Ecto neural progenitor cell (in vitro differentiated cells): ENCODE results near the gene ZCWPW1.

Source experiments
- DNase-seq: peaks from one replicate; pipeline ENCODE4 v3.0.0-alpha.2; 2018; ENCODE audit warnings: low spot score

The ZCWPW1 gene

DNA sequence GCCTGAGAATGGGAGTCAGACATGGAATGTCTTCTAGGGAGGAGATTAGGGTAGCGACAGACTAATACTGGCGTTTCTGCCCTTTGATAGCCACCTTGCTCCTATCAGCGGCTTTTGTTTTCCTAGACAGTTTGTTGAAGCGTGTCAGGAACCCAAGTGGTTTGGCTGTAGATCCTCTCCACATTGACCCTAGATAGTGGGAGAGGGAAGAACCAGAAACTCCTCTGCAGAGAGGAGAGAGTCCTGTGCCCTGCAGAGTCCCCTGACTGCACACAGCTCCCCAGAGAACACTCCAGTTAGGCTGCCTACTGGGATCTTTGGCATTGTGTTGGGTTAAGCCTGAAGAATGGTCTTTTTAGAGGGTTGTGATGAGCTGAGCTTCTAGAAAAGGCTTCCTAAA, 3.5 kb upstream of the ZCWPW1 start:
- DNase-seq: no peak

DNA sequence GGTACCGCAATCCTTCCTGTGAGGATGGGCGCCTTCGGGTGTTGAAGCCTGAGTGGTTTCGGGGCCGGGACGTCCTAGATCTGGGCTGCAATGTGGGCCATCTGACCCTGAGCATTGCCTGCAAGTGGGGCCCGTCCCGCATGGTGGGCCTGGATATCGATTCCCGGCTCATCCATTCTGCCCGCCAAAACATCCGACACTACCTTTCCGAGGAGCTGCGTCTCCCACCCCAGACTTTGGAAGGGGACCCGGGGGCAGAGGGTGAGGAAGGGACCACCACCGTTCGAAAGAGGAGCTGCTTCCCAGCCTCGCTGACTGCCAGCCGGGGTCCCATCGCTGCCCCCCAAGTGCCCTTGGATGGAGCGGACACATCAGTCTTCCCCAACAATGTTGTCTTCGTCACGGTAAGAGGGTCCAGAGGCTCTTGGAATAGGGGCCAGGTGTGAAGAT, 2.8 kb upstream of the ZCWPW1 start:
- DNase-seq: no peak

DNA sequence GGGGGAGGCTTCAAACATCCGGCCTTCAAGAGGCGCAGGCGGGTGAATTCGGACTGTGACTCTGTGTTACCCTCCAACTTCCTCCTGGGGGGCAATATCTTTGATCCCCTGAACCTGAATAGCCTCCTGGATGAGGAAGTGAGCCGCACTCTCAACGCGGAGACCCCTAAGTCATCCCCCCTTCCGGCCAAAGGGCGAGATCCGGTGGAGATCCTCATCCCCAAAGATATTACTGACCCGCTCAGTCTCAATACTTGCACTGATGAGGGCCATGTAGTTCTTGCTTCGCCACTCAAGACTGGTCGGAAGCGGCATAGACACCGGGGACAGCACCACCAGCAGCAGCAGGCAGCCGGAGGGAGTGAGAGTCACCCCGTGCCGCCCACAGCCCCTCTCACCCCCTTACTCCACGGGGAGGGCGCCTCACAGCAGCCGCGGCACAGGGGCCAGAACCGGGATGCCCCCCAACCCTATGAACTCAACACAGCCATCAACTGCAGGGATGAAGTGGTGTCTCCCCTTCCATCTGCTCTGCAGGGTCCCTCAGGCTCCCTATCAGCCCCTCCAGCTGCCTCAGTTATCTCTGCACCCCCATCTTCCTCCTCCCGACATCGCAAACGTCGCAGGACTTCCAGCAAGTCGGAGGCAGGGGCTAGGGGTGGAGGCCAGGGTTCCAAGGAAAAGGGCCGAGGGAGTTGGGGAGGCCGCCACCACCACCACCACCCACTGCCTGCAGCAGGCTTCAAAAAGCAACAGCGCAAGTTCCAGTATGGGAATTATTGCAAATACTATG, 2.2 kb upstream of the ZCWPW1 start:
- DNase-seq: no peak

DNA sequence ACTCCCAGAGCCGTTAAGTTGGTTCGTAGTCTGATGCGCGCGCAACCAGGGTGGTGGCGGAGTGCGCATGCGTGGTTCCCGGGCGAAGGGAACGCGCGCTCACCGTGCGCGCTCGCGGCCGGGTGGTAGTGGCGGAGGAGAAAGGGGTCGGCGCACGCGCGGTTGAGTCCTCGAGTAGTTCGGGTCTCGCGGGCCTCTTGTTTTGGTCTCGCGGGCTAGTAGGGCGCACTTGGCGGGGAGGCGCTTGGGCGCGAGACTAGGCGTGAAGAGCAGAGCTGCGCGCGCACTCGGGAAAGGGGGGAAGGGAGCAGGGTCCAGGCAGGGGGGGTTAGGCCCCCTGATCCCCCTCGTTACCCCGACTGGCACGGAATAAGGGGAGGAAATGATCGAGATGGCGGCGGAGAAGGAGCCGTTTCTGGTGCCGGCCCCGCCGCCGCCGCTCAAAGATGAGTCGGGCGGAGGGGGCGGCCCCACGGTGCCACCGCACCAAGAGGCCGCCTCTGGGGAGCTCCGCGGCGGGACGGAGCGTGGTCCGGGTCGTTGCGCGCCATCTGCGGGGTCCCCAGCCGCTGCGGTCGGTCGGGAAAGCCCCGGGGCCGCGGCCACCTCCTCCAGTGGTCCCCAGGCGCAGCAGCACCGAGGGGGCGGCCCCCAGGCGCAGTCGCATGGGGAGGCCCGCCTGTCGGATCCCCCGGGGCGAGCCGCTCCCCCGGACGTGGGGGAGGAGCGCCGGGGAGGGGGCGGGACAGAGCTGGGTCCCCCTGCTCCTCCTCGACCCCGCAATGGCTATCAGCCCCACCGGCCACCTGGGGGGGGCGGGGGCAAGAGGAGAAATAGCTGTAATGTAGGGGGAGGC, 1.4 kb upstream of the ZCWPW1 start, which contains the start of gene MEPCE:
MEPCE (plus strand) TSS at position 195 of the 856 bp plus-strand sequence; CDS start at position 383, 188 bp downstream.
- DNase-seq: peak; percentile 98

DNA sequence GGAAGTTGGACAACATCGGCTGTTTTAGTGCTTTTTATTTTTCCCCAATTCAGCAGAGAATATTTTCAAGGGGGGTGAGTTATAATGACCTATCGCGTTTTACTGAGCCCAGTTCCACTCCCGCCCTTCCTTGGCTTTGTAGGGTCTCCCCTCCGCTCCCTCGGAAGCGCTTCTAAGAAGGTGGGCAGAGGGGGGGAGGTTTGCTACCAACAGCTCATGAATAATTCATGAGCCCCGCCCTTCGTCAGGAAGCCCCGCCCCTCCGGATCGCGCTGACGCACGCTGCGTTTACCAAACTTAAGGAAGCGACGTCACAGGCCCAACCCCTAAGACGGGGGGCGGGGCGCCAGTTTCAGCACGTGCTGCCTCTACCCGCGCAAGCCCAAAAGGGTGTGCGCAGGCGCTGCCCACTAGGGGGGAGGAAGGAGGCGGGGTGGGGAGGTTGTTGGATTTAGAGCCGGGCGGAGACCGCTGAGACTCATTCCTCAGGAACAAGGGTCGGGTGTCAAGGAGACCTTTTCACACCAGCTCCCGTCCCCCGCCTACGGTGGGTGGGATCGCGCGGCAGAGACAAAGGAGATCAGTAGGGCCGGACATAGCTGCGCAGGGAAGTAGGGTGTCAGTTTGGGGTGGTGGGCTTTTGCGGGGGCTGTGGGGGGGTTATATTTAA, 599 bp upstream of the ZCWPW1 start:
- peak; percentile 100 for DNase-seq

DNA sequence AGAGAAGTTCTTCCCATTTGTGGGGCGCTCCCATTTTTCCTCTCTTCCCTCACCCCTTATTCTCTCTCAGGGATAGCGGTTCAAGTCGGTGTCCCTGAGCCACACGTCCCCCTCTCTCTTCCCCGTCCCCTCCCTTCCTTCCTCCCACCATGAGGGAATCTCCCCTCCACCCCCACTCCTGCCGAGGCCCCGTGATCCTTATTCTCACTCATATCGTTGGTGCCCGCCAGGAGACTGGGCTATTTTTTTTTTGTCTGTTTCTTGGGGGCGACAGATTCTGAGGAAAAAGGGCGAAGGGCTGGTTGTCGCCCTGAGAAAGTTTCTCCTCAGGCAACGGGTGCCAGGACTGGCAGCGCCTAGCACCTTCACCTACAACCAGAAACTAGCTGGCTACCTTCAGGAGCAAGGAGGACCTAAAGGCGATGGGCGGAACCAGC, 723 bp downstream of the ZCWPW1 start:
- DNase-seq: no peak

DNA sequence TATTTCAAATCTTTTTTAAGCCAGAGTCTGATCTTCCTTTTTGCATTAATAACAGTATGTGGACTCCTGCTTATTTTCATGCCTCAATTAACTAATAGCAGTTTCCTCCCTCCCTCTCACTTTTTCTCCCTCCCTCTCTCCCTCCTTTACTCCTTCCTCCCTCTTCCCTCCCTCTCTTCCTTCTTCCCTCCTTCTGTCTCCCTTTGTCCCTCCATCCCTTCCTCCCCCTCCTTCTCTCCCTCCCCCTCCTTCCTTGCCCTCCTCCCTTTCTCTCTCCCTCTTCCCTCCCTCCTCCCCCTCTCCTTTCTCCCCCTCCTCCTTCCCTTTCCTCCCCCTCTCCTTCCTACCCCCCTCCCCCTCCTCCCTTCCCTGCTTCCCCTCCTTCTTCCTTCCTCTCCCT, 2.0 kb downstream of the ZCWPW1 start:
- no peak for DNase-seq

DNA sequence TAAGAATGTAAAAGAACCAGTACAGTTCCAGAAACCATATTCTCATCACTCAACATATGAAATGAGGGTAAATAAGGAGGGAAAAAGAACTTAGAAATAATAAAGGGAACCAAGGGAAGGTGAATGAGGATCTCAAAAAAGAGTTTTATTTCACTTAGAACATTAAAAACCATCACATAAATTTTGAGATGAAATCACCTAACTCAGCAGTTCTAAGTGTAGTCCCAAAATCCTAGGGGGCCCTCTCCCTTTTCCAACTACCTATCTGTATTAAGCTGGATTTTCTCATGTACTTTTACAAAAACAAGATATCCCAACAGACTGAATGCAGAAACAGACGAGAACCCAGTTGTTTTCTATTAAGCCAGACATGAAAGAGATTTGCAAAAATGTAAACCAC, 3.2 kb downstream of the ZCWPW1 start:
- DNase-seq: no peak

DNA sequence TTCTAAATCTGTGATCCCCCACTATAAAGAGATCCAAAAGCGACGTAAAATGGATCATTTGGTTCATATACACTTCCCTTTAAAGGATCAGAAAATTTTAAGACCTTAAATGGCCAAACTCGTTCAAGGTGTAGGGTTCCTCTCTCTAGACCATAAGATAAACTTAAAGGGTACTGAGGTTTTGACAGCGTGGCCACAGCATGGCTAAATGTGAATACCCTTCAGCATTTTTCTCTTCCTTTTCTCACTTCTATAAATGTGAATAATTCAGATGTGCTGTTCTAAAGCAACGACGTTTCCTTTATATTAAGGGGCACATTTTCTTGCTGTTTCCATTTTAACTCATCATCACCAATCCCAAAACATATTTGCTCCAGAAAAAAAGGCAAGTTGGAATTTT, 5.2 kb downstream of the ZCWPW1 start:
- DNase-seq: no peak

DNA sequence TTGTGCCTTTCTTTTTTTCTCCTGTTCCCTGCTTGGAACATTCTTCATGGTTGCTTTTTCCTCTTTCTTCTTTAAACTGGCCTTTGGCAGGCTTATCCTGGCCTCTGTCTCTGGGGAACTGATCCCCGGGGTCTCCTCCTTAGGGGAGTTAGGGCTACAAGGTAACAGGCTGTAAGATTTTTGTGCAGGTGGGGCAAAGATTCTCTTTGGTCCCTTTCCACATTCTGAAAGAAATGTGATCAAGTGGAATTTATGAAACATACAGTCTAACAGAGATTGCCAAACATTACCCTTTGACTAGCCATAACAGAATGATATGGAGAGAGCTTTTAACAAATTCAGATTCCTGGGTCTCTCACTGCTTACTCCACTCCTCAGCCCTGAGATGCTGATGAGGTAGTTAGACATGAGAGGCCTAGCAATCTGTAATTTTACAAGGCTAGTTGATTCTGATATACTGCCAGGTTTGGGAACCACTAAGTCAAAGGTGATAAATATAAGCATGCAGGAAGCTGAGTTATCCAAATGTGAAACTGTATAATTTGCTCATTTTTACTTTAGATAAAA, 8.8 kb downstream of the ZCWPW1 start:
- DNase-seq: no peak

DNA sequence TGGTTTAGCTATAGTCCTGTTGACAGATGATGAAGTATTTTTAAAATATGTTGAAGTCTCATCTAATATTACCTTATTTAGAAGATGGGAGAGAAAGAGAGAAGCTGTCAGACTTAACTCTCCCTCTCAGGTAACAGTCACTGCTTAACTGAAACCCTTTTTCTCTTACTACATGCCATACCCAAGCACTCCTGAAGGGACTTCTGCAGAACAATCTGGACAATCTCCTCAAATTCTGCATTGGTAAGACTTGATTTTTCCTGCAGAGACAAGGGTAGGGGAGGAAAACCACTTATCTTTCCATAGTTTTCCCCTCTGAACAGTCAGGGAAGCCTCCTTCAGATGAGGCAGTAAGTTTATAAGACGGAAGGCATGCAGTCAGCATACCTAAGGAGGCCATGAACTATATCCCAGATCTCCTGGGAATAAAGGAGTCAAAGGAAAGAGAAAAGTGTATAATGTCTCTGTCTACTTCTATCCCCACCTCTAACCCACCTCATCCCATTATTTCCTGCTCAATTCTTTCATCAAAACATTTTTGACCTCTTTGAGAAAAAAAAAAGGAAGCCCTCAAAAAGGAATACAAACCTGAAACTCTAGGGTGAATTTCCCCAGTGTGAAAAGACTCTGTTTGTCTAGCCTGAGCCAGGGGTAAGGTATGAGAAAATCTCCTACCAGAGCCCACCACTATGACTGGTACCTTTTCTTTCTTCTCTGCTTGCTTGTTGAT, 9.4 kb downstream of the ZCWPW1 start:
- no peak for DNase-seq

DNA sequence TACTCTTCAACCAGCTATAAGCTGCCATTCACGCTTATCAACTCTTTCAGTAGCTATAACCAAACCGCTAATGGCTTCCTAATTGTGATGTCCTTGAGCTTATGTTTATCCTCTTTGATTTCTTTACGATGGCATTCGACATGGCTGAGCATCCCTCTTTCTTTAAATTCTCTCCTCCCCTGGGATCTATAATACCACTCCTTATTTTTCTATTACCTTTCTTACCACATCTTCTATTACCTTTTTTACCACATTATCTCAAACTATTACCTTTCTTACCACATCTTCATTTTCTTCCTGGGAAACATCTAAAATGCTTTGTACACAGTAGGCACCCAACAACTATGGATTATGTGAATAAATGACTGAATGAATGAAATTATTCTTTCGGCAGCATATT, 13.1 kb downstream of the ZCWPW1 start:
- DNase-seq: no peak

DNA sequence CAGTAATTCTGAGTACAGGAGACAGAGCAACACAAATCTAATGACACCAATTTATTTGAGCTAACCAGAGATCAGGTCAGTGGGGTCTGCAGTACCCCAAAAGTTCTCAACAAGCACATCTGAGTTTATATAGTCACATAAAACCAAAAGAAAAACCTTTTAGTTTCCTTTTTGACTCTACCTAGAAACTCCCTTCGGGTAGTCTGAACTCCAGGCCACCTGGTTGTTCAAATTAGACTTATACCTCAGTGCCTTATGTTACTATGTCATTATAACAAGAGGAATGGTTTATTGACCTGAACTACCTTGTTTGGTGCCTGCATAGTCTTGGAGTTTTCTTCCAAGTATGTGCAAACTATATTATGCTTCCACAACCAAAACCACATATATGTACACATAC, 14.6 kb downstream of the ZCWPW1 start:
- DNase-seq: no peak

DNA sequence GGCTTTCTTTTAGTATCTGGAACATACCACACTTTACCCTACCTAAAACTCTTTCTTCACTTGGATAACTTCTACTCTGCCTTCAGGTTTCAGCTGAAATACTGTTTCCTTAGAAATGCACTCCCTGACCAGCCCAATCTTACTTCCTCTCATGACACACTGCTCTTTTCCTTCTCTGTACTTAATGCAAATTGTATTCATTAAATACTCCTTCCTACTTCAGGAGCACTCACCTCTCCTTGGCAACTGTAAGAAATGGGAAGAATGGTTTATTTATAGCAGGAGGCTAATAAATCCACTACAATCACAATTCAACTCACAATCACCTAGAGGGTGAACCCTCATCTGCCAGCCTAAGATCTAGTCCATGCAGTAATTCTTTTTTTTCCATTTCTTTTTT, 15.2 kb downstream of the ZCWPW1 start:
- DNase-seq: no peak

DNA sequence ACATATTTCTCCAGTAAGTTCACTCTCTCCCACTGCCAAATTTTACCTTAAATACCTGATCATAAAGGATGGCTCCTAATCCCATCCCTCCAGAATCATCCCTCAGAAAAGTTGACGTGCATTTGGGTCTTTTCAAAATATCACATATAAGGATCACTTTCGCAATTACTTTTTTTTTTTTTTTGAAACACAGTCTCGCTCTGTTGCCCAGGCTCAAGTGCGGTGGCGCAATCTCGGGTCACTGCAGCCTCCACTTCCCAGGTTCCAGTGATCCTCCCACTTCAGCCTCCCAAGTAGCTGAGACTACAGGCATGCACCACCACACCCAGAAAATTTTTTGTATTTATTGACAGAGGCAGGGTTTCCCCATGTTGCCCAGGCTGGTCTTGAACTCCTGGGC, 17.4 kb downstream of the ZCWPW1 start:
- no peak for DNase-seq

DNA sequence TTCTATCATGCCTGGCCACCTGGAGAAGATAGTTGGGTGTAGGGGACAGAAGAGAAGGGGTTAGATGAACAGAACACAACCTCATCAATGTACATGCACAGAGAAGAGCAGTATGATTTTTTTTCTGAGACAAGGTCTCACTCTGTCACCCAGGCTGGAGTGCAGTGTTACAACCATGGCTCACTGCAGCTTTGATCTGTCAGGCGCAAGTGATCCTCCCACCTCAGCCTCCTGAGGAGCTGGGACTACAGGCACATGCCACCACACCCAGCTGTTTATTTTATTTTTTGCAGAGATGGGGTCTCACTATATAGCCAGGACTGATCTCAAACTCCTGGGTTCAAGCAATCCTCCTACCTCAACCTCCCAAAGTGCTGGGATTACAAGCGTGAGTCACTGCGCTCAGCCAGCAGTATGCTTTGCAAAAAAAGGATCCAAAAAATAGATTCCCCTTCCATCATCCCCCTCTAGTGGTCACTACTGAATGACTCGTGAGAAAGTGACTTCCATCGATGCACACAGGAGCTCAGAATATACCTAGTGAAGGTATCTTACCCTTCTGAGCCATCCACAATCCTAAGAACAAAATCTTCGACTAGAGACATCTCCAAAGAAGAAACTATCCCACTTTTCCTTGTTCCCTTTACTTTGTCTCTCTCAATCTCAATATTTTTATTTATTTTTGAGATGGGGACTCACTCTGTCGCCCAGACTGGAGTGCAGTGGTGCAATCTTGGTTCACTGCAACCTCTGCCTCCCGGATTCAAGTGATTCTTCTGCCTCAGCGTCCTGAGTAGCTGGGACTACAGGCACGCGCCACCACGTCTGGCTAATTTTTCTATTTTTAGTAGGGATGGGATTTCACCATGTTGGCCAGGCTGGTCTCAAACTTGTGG, 21.0 kb downstream of the ZCWPW1 start:
- no peak for DNase-seq

DNA sequence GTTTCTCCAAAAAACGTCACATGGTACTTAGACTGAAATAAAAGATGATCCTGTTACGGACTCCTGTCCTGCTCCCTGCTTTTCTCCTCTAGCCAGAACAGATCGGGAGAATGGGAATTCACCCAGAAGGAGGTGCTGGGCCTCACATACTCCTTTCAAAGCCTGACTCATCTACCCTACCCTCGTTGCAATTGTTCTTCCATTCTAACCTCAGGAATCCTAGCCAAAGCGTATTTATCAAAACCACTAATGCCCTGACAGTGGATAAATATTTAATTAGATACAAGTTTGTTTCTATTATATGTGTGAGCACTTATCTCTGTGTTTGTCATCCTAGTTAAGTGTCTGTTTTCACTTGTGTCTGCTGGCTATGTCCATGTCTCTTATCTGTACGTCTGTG, 21.7 kb downstream of the ZCWPW1 start:
- DNase-seq: no peak

DNA sequence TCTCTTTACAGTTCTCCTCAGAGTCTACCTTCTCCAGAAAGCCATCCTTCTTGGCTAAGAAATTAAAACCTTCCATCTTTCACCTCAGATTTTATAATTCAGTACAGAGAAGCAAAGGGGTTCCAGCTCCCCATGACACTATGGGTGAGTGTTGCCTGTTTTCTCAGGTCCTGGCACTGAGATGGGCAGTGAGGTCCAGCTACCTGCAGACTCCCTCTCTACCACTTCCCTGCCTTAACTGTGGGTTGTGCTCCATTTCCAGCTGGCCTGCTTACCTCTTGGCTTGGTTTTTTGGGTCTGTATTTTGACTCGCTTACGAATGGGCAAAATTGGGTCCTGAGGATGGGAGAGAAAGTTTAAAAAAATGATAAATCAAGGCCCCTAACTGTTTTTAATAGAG, 26.3 kb downstream of the ZCWPW1 start:
- DNase-seq: no peak

DNA sequence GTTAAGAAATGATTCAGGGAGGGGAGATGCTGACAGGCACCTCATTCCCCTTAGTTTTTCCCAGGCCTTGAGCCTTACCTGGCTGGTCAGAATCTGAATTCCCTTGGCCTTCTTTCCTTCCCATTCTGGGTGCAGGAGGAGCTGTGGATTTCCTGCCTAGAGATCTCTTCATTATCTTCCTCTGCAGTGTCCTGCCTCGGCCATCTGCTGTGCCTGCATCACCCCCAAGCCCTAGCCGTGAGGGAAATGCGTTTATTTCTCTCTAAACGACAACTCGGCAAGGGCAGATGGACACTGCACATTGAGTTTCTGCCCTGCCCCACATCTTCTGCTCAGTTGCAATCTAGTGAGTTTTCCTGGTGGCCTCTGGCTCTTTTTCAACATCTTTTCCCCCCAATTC, 26.7 kb downstream of the ZCWPW1 start:
- no peak for DNase-seq

DNA sequence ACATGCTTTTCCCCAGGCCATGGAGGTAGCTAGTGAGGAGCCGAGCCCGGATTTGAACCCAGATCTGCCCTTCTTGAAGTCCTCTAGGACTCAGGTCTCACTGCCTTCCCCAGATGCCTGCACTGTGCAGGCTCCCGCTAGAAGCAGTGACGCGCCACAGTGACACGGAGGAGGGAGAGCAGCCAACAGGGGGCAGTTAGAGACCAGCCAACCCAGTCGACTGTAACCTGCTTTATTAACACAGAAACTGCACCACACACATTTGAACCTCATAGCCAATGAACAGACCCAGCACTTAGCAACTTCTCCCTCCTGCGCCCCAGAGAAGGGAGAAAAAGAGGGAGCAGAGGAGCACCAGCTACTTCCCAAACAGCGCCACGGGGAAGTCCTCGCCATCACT, 27.8 kb downstream of the ZCWPW1 start:
- peak; percentile 72 for DNase-seq

DNA sequence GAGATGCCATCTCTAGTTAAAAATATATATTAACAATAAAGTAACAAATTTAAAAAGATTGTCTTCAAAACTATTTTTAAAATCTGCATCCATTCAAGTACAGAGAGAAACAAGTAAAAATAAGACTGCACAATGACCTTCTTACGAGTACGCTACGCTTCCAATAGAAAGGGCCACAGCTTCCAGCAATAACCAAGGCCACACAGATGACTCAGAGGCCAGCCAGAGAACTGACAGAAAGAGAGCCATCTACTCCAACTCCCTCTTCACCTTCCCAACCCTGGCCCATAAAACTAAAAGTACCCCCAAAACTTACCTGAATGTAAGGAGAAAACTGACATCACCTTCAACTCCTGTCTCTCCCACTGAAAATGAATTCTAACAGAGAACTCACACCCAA, 28.5 kb downstream of the ZCWPW1 start:
- DNase-seq: no peak
